A673 (cell line): ENCODE results near the gene SLC22A3. TPM values are rescaled to one million over a fixed set of nuclear protein-coding genes. Genes with fewer than 3 reads are reported as not detected.
"Not testable (repeated sequence)": the region's sequence is repeated elsewhere in the genome, so short reads cannot be mapped to it uniquely, and the experiment has no call there.

Experiments used
- BruUV-seq: library from RNA; stranded (reverse); fragments of 400-500 nt; replicated peaks from 2 replicates; lab custom pipeline; 2021; lab: Mats Ljungman, UMichigan
- CTCF ChIA-PET: fragments of 300-600 bp; sonication (Branson Sonifier 250); formaldehyde crosslinking; loops from one replicate; lab custom pipeline; 2022; ENCODE audit warnings: antibody characterized with exemption; lab: Charles Lee
- POLR2A ChIA-PET: fragments of 300-600 bp; sonication (Branson Sonifier 250); formaldehyde crosslinking; loops from one replicate; lab custom pipeline; 2022; ENCODE audit warnings: antibody characterized with exemption; ENCODE audit not compliant: low non-redundant PET; lab: Charles Lee
- DNase-seq: peaks from one replicate; pipeline ENCODE4 v3.0.0-alpha.2; 2015; ENCODE audit warnings: low spot score
- H3K27ac ChIP-seq: fragments of 200-600 bp; sonication (generic); 2 replicates; pipeline ENCODE4 v1.5.1; 2016; ENCODE audit warnings: mixed run types, low read depth, mild to moderate bottlenecking, mixed read lengths, antibody characterized with exemption, low read length; ENCODE audit not compliant: poor library complexity, severe bottlenecking
- H3K27me3 ChIP-seq: fragments of 200-600 bp; sonication (generic); replicated peaks from 2 replicates; pipeline ENCODE4 v1.6.1; 2017; ENCODE audit warnings: mixed run types, low read depth, mild to moderate bottlenecking, mixed read lengths, antibody characterized with exemption, low read length; ENCODE audit not compliant: insufficient read depth, poor library complexity
- H3K36me3 ChIP-seq: fragments of 200-600 bp; sonication (generic); 2 replicates; pipeline ENCODE4 v1.6.1; 2016; ENCODE audit warnings: mixed run types, mild to moderate bottlenecking, mixed read lengths, antibody characterized with exemption, low read length; ENCODE audit not compliant: insufficient read depth, poor library complexity, severe bottlenecking
- H3K4me1 ChIP-seq: fragments of 200-600 bp; sonication (generic); 2 replicates; pipeline ENCODE4 v1.6.1; 2017; ENCODE audit warnings: mixed run types, mild to moderate bottlenecking, mixed read lengths, antibody characterized with exemption, low read length; ENCODE audit not compliant: insufficient read depth, poor library complexity, severe bottlenecking
- H3K4me3 ChIP-seq: fragments of 200-600 bp; sonication (generic); 2 replicates; pipeline ENCODE4 v1.5.1; 2016; ENCODE audit warnings: low read depth, mixed run types, mild to moderate bottlenecking, mixed read lengths, low read length; ENCODE audit not compliant: poor library complexity, severe bottlenecking
- H3K9me3 ChIP-seq: fragments of 200-600 bp; sonication (generic); 2 replicates; pipeline ENCODE4 v1.6.1; 2016; ENCODE audit warnings: mixed run types, low read depth, mild to moderate bottlenecking, mixed read lengths, antibody characterized with exemption, low read length; ENCODE audit not compliant: poor library complexity, severe bottlenecking
- CTCF ChIP-seq: fragments of 300-800, 200-600 bp; sonication (generic); conservative IDR thresholded peaks from 2 replicates; pipeline ENCODE4 v1.5.1; 2017; ENCODE audit warnings: low read depth, mild to moderate bottlenecking, antibody characterized with exemption, low read length, moderate library complexity, mixed read lengths
- EZH2 ChIP-seq: fragments of 200-600 bp; sonication (generic); IDR thresholded peaks from 2 replicates; pipeline ENCODE4 v1.6.1; 2017; ENCODE audit warnings: borderline replicate concordance, low read depth, mild to moderate bottlenecking, mixed read lengths, antibody characterized with exemption, low read length; ENCODE audit not compliant: poor library complexity, severe bottlenecking
- intact Hi-C: fragments of 100-400 bp; cut with micrococcal nuclease; formaldehyde crosslinking; loops from one replicate; pipeline ENCODE4 v1.10.0; 2022; ENCODE audit not compliant: unreplicated experiment
- total RNA-seq: library from RNA; stranded (reverse); gene quantifications from 2 replicates; pipeline ENCODE4 v1.2.3, GENCODE V29; 2021

SLC22A3 gene
- total RNA-seq, 1 experiment from 2014 or later: not detected

GRCh38 chr6:160391419-160392116, 43.4 kb downstream of the SLC22A3 start:
- Histone ChIP-seq H3K27ac (no peak overlapping the region), H3K27me3 (peaks cover 8% of the 10 kb centered on the region), H3K4me1 (no peaks in the 10 kb centered on the region), H3K4me3 (no peak overlapping the region), H3K36me3 (no peaks in the 10 kb centered on the region), H3K9me3 (no peaks in the 10 kb centered on the region)
- BruUV-seq: no TSS peak
- intact Hi-C loops: no loop called here
- DNase-seq: no peak
- ChIA-PET CTCF (no interaction called here), POLR2A (no interaction called here)
- TF ChIP-seq CTCF (no peak), EZH2 (no peak)

GRCh38 chr6:160393442-160393841, 45.3 kb downstream of the SLC22A3 start:
- H3K27ac ChIP-seq, CTCF ChIA-PET, H3K27me3 ChIP-seq, H3K36me3 ChIP-seq, DNase-seq, H3K4me1 ChIP-seq, H3K4me3 ChIP-seq, BruUV-seq, POLR2A ChIA-PET, H3K9me3 ChIP-seq, intact Hi-C loops: not testable (repeated sequence)

- BruUV-seq: no TSS peak
- H3K4me1 ChIP-seq: no peaks in the 10 kb centered on the region
- H3K27ac ChIP-seq: no peak overlapping the region
- H3K36me3 ChIP-seq: no peaks in the 10 kb centered on the region
- intact Hi-C loops: no loop called here
- DNase-seq: no peak
- ChIA-PET POLR2A (no interaction called here), CTCF (no interaction called here)
- H3K9me3 ChIP-seq: no peaks in the 10 kb centered on the region
- no peak overlapping the region for H3K4me3 ChIP-seq
- no peak for TF ChIP-seq EZH2
- no peak for TF ChIP-seq CTCF
- H3K27me3 ChIP-seq: no peaks in the 10 kb centered on the region
Measured at GRCh38 chr6:160393891-160394653, 45.9 kb downstream of the SLC22A3 start.
